ENCODE data around the gene ZNF282.

GRCh38 chr7:149217570-149217969 is 22.2 kb downstream of the ZNF282 start:
- TF ChIP-seq ETV6 (IDR thresholded peaks at IDR 0.05; ENCODE audit: borderline replicate concordance in 1 of 2, low read depth in 2 of 2, low read length in 1 of 2) (no peak), ETV6 (CRISPR knock-in tag; IDR thresholded peaks at IDR 0.05; ENCODE audit: borderline replicate concordance) (no peak), ZBTB1 (CRISPR knock-in tag; IDR thresholded peaks at IDR 0.05; ENCODE audit: borderline replicate concordance, low read depth) (no peak), KDM4B (IDR thresholded peaks at IDR 0.05; ENCODE audit: borderline replicate concordance in 2 of 2, low read depth in 1 of 2) (no peak)
